Fibroblast of lung (primary cell): ENCODE results near the gene MITF.

Experiments used
- CTCF ChIP-seq, 2 donors: IDR thresholded peaks in 1 of 2; conservative IDR thresholded peaks in 1 of 2; 1 replicate in 1 of 2; 2 replicates in 1 of 2; pipeline ENCODE4 v1.5.1; 2011 to 2012; ENCODE audit warnings: low read length in 2 of 2, control low read depth in 1 of 2, inconsistent platforms in 1 of 2, low read depth in 1 of 2, mild to moderate bottlenecking in 1 of 2
- EZH2 ChIP-seq: IDR thresholded peaks from 2 replicates; pipeline ENCODE4 v1.5.1; 2012; ENCODE audit warnings: low read length, control low read depth, mild to moderate bottlenecking; ENCODE audit errors: missing control alignments

DNA sequence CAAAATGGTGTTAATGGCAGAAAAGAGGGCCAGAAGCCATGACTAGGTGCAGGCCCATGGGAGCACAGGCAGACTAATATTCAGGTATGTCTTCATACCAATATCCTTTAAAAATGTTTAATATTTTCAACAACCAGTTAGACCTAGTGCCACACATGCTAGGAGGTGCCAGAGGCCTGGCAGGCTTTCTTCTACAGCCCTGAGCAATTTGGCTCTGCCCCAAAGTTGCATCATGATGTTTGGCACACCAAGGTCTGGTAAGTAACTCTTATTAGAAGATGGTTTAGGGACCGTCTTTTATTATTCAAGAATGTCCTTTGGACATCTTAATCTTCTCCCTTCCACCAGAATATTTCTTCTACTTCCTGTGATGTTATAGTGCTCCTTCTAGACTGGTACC lies 34.8 kb downstream of the MITF start:
- TF ChIP-seq CTCF (conservative IDR thresholded peaks at IDR 0.05 in 1 of 2, IDR thresholded peaks at IDR 0.05 in 1 of 2; ENCODE audit: low read depth in 1 of 2, low read length in 2 of 2) (no peak), EZH2 (no peak)
